Fibroblast of pulmonary artery (primary cell): ENCODE results near the gene S100P.
A peak's percentile ranks its signal among the peaks of the same experiment; 100 is the strongest.

ENCODE experiments used
- DNase-seq: peaks from one replicate; pipeline ENCODE4 v3.0.0-alpha.2; 2010; ENCODE audit warnings: low read depth
- H3K4me3 ChIP-seq: replicated peaks from 2 replicates; pipeline ENCODE4 v1.5.1; 2011; ENCODE audit warnings: low read depth, mild to moderate bottlenecking, control low read depth, low read length, moderate library complexity
- CTCF ChIP-seq: IDR thresholded peaks from 2 replicates; pipeline ENCODE4 v1.5.1; 2011; ENCODE audit warnings: mild to moderate bottlenecking, control low read depth, low read length, inconsistent platforms; ENCODE audit errors: missing control alignments

Gene S100P

DNA sequence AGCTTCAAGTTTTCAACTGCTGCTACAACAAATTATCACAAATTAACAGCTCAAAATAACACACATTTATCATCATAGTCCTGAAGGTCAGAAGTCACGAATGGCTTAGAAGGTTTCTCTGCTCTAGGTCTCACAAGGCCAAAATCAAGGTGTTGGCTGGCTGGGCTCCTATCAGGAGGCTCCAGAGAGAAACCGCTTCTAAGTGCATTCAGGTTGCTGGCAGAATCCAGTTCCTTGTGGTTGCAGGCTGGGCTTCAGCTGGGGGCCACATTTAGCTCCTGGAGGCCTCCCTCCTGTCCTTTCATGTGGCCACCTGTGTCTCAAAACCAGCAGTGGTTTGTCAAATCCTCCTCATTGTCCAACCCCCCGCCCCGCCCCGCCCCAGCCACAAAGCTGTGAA, 37.8 kb upstream of the S100P start:
- TF ChIP-seq CTCF: no peak
- H3K4me3 ChIP-seq: no peak overlapping the region
- DNase-seq: no peak

- no peak for TF ChIP-seq CTCF
- H3K4me3 ChIP-seq: no peak overlapping the region
- no peak for DNase-seq
Observed at GRCh38 chr4:6657242-6658208, 36.2 kb upstream of the S100P start.

GRCh38 chr4:6658209-6658595, 35.5 kb upstream of the S100P start:
- no peak overlapping the region for H3K4me3 ChIP-seq
- TF ChIP-seq CTCF: no peak
- no peak for DNase-seq

- peak; percentile 26 for DNase-seq
- TF ChIP-seq CTCF: no peak
Observed at GRCh38 chr4:6658597-6659075, 35.0 kb upstream of the S100P start.

GRCh38 chr4:6659897-6660296, 33.8 kb upstream of the S100P start:
- no peak overlapping the region for H3K4me3 ChIP-seq
- DNase-seq: no peak
- TF ChIP-seq CTCF: no peak

More at GRCh38 chr4:6658597-6659075, 35.0 kb upstream of the S100P start:
- peak overlapping the region; percentile 38 for H3K4me3 ChIP-seq

DNA sequence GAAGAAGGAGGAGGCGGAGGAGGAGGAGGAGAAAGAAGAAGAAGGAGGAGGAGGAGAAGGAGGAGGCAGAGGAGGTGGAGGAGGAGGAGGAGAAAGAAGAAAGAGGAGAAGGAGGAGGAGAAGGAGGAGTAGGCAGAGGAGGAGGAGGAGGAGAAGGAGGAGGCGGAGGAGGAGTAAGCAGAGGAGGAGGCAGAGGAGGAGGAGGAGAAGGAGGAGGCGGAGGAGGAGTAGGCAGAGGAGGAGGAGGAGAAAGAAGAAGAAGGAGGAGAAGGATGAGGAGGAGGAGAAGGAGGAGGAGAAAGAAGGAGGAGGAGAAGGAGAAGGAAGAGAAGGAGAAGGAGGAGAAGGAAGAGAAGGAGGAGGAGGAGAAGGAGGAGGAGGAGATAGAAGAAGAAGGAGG, 33.2 kb upstream of the S100P start:
- H3K4me3 ChIP-seq: no peak overlapping the region
- no peak for TF ChIP-seq CTCF
- DNase-seq: no peak
